ENCODE measurements around the gene PRL.

Gene PRL

DNA sequence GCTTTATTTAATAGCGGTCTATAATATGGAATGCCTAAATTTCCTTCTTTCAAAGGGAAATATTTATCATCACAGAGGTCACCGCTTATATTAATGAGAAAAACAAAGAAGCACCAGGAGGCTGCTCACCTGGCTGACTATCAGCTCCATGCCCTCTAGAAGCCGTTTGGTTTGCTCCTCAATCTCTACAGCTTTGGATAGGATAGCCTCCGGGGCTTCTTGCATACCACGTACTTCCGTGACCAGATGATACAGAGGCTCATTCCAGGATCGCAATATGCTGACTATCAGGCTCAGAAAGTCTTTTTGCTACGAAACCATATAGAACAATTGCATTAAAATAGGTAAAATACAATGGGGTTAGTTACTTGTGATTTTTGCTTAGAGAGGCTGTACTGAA, 6.8 kb downstream of the PRL start:
- no peak for DNase-seq

DNA sequence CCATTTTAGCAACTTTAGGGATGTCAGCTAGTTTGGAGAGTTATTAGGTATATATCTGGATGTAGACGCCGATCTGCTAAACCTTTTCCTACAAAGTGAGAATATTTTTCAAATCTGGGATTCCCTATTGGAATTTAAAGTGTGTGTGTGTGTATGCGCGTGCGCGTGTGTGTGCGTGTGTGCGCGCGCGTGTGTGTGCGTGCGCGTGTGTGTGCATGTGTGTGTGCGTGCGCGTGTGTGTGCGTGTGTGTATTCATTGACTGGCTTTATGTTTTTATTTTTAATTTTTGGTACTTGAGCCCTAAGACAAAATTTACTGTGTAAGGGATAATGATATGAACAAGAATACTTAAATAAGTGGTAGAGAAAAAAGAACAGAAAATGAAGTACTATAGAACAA, 8.1 kb downstream of the PRL start:
- DNase-seq = no peak

DNA sequence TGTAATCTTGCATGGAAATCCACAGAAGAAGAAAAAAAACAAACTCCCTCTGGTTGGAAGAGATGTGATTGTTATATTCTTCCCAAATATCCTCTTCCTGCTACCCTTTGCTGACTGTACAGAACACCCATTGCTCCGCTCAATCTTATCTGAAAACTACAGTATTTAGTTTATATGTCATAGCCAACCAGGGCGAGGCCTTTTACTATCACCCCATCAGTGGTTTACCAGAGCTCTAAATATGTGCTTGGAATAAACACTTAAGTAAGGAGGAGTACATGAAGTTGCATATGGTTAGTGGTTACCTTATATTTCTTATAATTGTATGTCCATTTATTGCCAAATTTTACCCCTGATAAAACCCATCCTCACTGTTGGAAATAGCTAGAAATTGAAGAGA, 12.2 kb downstream of the PRL start:
- DNase-seq = no peak

DNA sequence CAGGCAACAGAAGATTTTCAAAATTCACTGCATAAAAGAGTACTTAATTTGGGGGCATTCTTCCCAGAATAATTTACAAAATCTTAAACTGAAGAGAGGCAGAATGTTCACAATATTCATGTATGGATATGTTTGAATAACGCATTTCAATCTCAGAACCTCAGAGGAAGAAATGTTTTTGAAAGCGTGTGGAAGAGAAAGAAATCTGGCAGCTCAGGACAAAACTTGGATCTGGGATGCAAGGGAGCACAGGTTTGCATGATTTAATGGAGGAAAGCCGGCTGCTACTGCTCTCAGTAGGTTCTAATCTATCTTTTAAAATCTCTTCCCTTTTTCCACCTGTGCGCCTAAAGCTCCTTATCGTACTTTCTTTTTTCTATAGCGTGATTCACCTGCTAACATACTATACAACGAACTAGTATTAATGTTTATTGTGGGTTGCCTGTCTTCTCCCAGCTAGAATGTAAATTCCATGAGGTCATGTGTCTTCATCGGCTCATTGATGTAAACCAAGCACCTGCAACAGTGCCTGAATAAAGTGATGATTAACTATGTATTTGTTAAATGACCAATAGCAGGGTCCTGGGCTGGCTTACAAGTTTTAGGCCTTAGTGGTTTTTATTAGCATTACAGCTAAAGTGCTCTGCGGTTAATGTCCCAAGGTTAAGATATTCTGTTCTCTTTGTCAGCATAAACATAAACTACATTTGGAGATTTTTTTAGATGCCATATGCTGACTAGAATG, 15.3 kb downstream of the PRL start:
- DNase-seq = no peak

DNA sequence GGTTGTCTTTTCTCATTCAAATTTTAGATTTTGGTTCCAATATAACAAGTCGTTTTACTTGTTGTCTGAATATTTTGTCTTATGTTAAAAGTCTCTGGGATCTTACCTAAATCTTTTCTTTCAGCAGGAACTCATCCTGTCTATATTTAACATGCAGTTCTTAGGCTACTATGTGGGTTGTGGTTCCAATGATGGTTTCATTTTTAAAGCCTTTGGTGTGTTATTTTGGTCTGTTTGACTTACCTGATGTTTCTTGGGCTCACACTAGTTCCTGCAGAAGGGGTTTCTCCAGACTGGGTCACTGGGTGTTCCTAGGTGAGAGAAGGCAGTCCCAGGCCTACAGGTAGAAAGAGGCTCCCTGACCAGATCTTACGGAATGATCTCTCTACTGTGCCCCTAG, 17.4 kb downstream of the PRL start:
- DNase-seq = no peak

DNA sequence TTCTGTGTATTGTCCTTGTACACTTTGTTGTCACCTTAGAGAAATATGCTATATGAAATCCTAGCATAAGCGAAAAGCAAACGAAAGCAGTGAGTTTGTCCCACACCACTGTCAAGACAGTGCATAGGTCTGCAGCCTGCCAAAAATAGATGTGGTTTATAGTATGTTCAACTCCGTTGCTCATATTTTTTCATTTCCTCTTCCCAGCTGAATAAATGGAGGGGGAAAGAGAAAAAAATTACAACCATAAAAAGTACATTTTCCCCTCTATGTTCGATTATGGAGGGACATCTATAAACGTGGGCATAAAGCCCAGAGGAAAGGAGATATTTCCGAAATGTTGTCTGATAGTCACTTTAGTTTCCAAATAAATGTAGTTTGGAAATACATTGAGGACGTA, 25.8 kb downstream of the PRL start:
- DNase-seq = no peak

DNA sequence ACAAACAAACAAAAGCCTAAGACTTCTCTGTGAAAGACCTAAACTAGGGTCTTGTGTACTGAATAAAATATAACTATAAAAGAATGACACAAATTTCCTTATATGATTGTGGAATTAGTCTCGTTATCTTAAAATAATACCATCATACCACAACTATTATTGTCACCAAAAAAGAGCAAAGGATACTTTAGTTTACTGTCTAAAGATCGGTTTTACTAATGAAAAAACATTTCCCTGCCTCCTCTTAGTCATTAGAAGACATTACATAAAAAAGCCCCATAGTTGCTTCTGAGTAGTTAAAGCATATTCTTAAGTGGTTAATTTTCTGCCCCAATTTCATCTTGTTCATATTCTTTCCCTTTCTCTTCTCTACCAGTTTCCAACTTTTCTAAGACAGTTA, 33.1 kb downstream of the PRL start:
- no peak for DNase-seq

DNA sequence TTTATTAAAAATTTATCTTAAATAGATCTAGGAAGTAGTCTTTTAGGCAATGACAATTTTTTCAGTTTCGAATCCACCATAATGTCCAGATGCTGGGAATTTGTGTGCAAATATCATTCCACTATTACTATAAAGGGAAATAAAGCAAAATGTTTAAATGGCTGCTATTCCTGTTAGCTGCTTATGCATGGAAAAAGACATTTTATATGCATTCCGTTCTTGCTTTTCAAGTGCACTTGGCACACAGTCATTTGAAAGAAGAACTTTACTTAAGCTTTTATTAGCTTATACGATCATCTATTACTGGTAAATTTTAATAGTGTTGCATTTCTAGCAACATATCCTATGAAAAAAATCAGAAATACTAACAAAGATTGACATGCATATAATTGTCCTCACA, 42.0 kb downstream of the PRL start:
- DNase-seq = no peak

DNA sequence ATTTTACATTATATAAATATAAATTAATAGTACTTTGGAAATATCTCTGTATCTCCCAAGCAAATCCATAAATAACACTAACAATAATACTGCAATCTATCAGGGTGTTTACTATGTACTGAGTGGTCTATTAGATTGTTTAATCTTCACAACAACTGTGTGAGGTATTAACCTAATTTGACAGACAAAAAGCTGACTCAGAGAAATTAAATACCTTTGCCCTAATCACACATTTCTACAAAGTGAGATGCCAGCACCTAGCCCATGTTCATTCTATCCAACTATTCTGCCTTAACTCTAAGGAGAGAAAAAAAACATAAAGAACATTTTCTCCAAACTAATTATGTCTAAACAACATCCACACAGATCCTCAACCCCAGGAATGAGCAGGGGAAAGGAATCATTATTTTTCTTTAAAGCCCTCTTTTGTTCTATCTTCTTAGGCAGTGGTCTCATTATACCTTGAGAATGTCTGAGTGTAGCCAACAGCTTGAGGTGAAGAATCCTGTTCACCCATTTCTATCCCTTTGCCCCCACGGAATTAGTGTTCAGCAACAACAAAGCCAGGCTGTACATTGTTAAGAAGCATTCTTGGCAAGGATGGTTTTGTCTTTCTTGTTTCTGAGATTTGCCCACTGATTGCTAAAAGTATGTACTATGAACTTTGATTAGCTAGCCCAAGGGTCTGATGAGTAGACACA, 42.7 kb downstream of the PRL start:
- DNase-seq = no peak

DNA sequence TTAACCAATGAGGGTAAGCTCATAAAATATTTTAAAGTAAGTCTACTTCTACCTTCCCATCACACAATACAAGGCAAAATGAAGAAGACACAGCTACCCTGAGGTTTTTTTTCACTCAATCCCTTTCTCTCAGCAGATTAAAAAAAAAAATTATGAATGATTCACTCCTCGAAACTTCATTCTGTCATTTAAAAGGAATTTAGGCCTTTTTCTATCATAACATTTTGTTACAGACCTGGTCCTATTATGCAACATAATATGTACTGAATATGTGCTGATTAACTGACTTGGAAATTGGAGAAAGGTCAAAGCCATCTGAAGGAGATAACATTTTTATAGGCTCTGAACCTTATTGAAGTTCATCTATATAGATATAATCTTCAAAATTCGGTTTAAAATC, 45.5 kb downstream of the PRL start:
- no peak for DNase-seq

DNA sequence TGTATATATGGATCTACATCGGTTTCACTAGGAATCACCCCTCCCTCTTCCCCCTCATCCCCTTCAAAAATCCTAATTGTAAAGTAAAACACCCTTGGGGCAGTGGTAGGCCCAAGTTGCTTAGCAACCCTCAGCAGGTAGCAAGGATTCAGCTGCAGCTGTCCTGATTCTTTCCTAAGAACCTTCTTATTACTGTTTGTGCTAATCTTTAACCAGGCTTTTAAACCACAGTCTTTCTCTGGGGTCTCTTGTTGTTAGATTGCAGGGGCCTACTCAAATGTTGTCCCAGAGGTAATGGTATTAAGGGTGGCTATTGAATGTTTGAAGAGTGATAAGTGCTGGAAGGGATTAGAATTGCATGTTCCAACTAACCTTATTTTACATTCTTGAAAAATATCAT, 46.4 kb downstream of the PRL start:
- no peak for DNase-seq

DNA sequence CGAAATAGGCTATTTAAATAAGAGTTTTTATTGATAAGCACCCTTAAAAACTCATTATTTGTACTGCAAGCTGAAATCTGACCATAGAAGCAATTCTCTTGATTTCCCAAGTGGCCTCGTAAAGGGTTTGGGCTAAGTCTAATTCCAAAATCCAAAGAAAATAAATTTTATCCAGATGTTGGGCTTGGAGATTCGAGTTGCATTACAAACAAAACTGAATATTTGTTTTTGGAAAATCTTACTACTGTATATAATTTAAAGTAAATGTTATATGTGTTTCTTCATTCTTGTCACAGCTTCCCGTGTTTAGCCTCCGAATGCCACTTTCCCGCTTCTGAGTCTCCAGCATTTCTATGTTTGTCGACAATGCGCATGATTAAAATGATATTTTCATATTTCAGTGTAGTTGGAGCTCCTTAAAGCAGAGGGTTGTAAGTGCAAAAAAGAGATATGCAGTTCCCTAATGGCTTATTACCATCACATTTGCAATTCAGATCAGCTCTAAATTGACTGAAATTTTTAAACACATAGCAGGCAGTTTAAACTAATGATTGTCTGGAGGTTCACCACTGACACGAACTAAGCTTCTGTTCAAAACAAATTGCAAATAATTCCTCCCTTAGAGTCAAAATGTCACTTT, 47.0 kb downstream of the PRL start:
- no peak for DNase-seq

DNA sequence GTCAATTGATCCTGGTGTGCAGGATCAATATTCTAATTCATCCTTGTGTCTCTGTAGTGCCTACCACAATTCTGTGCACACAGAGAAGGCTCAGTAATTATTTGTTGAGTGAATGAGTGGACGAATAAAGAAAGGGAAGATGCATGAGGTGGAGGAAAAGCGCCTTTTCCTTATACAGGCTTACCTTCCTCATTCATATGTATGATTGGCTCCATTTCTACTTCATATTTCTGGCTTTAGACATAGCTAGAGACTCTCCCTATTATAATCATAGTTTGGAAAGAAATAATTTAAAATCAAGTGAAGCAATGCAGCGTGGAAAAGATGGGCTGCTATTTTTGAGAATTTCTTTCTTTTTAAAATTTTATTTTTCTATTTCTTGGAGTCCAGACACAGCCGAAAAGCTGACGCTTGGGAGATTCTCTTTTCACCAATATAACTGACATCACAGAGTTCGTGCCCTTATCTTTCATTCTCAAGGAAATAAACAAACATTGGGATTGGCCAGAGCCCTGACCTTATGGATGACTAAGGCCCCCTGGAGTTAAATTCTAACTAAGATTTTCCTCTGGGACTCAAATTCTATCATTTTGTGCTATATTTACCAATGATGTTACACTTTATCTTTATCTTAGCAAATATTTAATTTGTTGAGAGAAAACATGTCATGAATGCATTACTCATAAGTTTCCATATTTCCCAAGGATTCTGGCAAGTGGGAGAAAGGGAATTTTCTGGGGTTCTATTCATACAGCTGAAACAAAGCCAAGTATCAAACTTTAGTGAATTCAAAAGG, 48.1 kb downstream of the PRL start:
- no peak for DNase-seq

DNA sequence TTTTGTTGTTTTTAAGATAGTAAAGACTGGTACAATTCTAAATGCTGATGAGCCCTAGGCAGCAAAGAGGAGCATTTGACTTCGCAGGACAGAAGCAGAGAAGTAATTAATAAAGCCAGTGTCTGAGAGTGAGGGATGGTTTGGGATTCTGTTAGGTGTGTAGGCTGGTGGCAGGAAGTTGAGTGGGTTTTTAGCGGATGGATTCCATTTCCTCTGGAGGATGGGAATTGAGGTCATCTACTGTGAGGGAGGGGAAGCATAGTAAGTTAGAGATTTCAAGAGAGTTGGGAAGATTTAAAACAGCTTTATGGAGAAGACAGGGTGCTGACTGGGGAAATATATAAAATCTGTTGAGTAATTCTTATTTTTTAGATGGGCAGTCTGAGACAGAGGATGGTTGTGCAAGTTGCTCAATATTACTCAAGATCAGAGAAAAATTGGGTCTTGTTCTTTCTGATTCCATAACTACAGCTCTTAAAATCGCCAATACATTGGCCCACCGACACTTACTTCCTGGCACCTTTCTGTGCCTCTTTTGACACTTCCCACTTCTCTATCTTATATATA, 48.8 kb downstream of the PRL start:
- DNase-seq = no peak

DNA sequence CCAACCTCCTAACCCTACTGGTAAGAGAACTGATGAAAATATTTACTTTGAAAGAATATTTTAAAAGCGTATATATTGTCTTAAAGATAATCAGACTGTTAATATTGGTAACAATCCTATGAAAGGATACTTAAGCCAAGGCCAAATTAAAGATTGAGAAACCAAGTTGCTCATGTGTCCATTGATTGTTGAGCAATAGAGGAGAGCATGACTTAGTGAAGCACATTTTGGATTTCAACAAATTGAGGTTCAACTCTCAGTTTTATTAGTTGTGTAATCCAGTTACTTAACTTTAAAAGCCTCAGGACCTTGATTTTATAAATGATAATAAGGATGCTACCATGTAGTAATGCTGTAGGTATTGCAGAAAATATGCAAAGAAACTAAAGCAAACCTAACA, 56.8 kb downstream of the PRL start:
- DNase-seq = no peak

DNA sequence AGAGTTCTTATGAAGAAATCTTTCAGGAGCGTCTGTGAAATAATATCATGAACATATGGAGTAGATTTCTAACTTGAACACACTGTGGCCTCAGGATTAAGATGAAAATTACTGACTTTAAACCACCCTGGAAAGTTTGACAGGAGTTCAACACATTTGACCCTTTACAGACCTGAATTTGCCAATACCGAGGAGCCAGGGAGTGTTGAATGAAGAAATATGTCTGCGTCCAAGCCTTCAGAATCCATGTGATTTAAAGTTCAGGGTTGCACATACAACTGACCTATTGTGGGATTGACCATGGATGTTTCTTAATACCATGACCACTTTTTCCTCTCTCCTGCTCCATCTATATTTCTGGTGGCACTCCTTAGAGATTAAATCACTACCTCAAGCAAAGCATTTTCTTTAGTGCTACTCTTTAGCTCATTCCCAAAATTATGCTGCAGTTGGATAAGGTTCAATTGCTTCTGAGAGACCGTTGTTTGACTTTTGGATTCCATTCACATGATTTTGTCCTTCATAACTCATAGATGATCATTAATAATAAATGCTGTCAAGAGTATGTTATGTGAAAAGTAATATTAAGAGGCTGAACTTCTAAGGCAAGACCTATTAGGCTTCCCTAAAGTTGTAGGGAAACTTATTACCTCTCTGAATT, 57.4 kb downstream of the PRL start:
- no peak for DNase-seq

DNA sequence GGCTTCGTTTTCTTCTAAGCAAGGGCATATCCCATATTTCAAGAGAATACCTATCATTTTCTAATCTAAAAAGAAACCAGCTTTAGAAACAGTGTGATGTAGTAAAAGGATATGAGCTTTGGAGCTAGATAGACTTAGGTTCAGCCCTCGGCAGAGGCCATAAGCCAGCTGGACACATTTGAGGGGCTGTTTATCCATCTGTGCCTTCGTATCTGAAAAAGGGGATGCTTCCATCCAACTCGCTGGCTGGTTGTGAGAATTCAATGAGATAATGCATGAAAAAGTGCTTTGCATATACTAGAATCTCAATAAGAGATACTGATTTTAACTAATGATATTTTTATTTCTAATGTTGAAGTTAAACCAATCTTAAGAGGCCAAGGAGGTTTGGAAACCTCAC, 58.0 kb downstream of the PRL start:
- DNase-seq = no peak

DNA sequence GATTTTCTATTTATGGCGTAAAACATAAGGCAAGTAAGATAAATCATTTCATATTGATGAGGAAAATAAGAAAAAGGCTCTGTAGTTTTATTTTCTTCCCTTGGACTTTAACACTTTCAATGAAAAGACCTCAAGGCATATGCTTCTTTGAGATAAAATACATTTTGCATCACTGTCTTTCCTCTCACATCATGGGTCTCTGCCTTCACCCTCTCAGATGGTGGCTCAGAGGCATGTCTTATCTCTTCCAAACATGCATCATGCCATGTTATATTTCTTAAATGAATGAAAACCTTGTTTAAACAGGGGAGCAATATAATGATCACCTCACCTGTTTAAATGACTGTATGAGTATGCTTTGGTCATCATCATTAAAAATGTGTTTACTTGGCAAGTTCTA, 59.3 kb downstream of the PRL start:
- DNase-seq = no peak

Measured in effector CD8-positive, alpha-beta T cell (primary cell).